Right hindlimb (tissue), 1 donor: ENCODE measurements around the gene LETMD1.
"Not testable (repeated sequence)": the region's sequence is repeated elsewhere in the genome, so short reads cannot be mapped to it uniquely, and the experiment has no call there.

Experiments
- DNase-seq: peaks from one replicate; pipeline ENCODE4 v3.0.0-alpha.2; 2018

Gene LETMD1

GRCh38 chr12:51027342-51027835 is 20.7 kb upstream of the LETMD1 start:
- DNase-seq = no peak

GRCh38 chr12:51028126-51028812 is 19.9 kb upstream of the LETMD1 start:
- no peak for DNase-seq

GRCh38 chr12:51028813-51029150 is 19.3 kb upstream of the LETMD1 start:
- DNase-seq = no peak

- DNase-seq = no peak
Observed at GRCh38 chr12:51033048-51033447, 15.1 kb upstream of the LETMD1 start.

GRCh38 chr12:51033457-51034089 is 14.6 kb upstream of the LETMD1 start:
- DNase-seq = no peak

GRCh38 chr12:51036279-51036678 is 11.8 kb upstream of the LETMD1 start:
- DNase-seq = no peak

GRCh38 chr12:51048661-51049251 is 629 bp downstream of the LETMD1 start:
- DNase-seq = no peak

GRCh38 chr12:51049525-51049924 is 1.4 kb downstream of the LETMD1 start:
- DNase-seq = no peak

GRCh38 chr12:51051787-51052186 is 3.7 kb downstream of the LETMD1 start:
- no peak for DNase-seq

- DNase-seq = no peak
Observed at GRCh38 chr12:51055060-51055459, 6.9 kb downstream of the LETMD1 start.

GRCh38 chr12:51056242-51056641 is 8.1 kb downstream of the LETMD1 start:
- no peak for DNase-seq

- DNase-seq = no peak
Observed at GRCh38 chr12:51059086-51059485, 11.0 kb downstream of the LETMD1 start.

GRCh38 chr12:51062631-51063397 is 14.7 kb downstream of the LETMD1 start:
- no peak for DNase-seq

GRCh38 chr12:51065530-51065929 is 17.4 kb downstream of the LETMD1 start:
- DNase-seq = no peak

- DNase-seq = no peak
Observed at GRCh38 chr12:51067229-51067628, 19.1 kb downstream of the LETMD1 start.

- no peak for DNase-seq
Observed at GRCh38 chr12:51067771-51068170, 19.6 kb downstream of the LETMD1 start.

GRCh38 chr12:51070004-51070403 is 21.9 kb downstream of the LETMD1 start:
- DNase-seq = no peak

GRCh38 chr12:51071663-51072062 is 23.5 kb downstream of the LETMD1 start:
- no peak for DNase-seq

- no peak for DNase-seq
Observed at GRCh38 chr12:51075390-51075789, 27.3 kb downstream of the LETMD1 start.

- no peak for DNase-seq
Observed at GRCh38 chr12:51076236-51076930, 28.3 kb downstream of the LETMD1 start.

GRCh38 chr12:51077930-51078329 is 29.8 kb downstream of the LETMD1 start:
- DNase-seq = no peak

- DNase-seq = not testable (repeated sequence)
Observed at GRCh38 chr12:51078346-51078745, 30.2 kb downstream of the LETMD1 start.

GRCh38 chr12:51078866-51079265 is 30.7 kb downstream of the LETMD1 start:
- not testable (repeated sequence) for DNase-seq
